HepG2 (cell line): ENCODE data around the gene ADAMTS12. TPM values are rescaled to one million over a fixed set of nuclear protein-coding genes. Genes with fewer than 3 reads are reported as not detected.

ENCODE experiments used
- ATAC-seq: fragments of 200-7000 bp; cut with Tn5 transposase; 3 replicates; pipeline ENCODE4 v1.9.1; 2020; ENCODE audit warnings: mild to moderate bottlenecking, moderate library complexity
- BruUV-seq: library from RNA; stranded (reverse); fragments of 400-500 nt; replicated peaks from 2 replicates; lab custom pipeline; 2021; lab: Mats Ljungman, UMichigan
- CTCF ChIA-PET: fragments of 300-600 bp; formaldehyde crosslinking; extraction: SDS; loops from one replicate; lab custom pipeline; 2021; ENCODE audit warnings: low total read pairs, inconsistent platforms, low intra/inter-chr PET ratio; lab: Yijun Ruan, JAX
- POLR2A ChIA-PET: fragments of 350-600 bp; sonication (Branson Sonifier 250); formaldehyde crosslinking; loops from one replicate; lab custom pipeline; 2020; ENCODE audit warnings: antibody characterized with exemption, inconsistent platforms; lab: Yijun Ruan, JAX
- DNase-seq: peaks from one replicate; pipeline ENCODE4 v3.0.0-alpha.2; 2015; ENCODE audit warnings: low spot score
- FAIRE-seq: peaks from 3 replicates; lab custom pipeline; 2011; peaks lifted over from hg19 to GRCh38; lab: Jason Lieb, UNC
- H2AFZ ChIP-seq: one replicate; pipeline ENCODE4 v1.6.1; 2011; ENCODE audit warnings: low read length, inconsistent platforms
- H3K27ac ChIP-seq: fragments of 300-600 bp; 3 replicates; pipeline ENCODE4 v1.8.0; 2011; ENCODE audit warnings: mixed run types, mild to moderate bottlenecking, mixed read lengths, low read length, inconsistent platforms; ENCODE audit not compliant: insufficient read depth; ENCODE audit errors: extremely low read length
- H3K27me3 ChIP-seq, 2 experiments: fragments of 200-600 bp in 1 of 2; 2 replicates in 1 of 2; 3 replicates in 1 of 2; pipeline versions ENCODE4 v1.6.0 to v1.8.0; 2011; ENCODE audit warnings: low read length in 2 of 2, mild to moderate bottlenecking in 2 of 2, moderate library complexity in 2 of 2, inconsistent platforms in 1 of 2; ENCODE audit not compliant: insufficient read depth in 2 of 2, control insufficient read depth in 1 of 2
- H3K36me3 ChIP-seq, 2 experiments: fragments of 200-600 bp in 1 of 2; replicated peaks in 1 of 2; 2 replicates in 1 of 2; 3 replicates in 1 of 2; pipeline versions ENCODE4 v1.5.1 to v1.8.0; 2011; ENCODE audit warnings: low read length in 2 of 2, inconsistent platforms in 1 of 2; ENCODE audit not compliant: insufficient read depth in 2 of 2, control insufficient read depth in 1 of 2
- H3K4me1 ChIP-seq: 2 replicates; pipeline ENCODE4 v1.5.1; 2012; ENCODE audit warnings: low read length, inconsistent platforms; ENCODE audit not compliant: insufficient read depth
- H3K4me2 ChIP-seq: 2 replicates; pipeline ENCODE4 v1.6.0; 2011; ENCODE audit warnings: low read depth, low read length, inconsistent platforms
- H3K4me3 ChIP-seq, 3 experiments: fragments of 200-600 bp in 1 of 3; sonication (generic), shearing (Covaris generic) in 1 of 3; replicated peaks in 1 of 3; 2 replicates each; pipeline ENCODE4 v1.5.1; 2011 to 2016; ENCODE audit warnings: low read length in 3 of 3, inconsistent platforms in 2 of 3, low read depth in 2 of 3, mild to moderate bottlenecking in 2 of 3, control low read depth in 1 of 3, mixed read lengths in 1 of 3; ENCODE audit not compliant: insufficient read depth in 1 of 3
- H3K79me2 ChIP-seq: one replicate; pipeline ENCODE4 v1.6.1; 2011; ENCODE audit warnings: low read length, inconsistent platforms; ENCODE audit not compliant: insufficient read depth
- H3K9ac ChIP-seq: 2 replicates; pipeline ENCODE4 v1.6.0; 2011; ENCODE audit warnings: mild to moderate bottlenecking, low read depth, low read length, inconsistent platforms; ENCODE audit not compliant: insufficient read depth
- H3K9me3 ChIP-seq: 2 replicates; pipeline ENCODE4 v1.5.1; 2012; ENCODE audit warnings: mild to moderate bottlenecking, low read length
- H4K20me1 ChIP-seq: 2 replicates; pipeline ENCODE4 v1.6.0; 2011; ENCODE audit warnings: inconsistent platforms, mild to moderate bottlenecking, low read length, moderate library complexity; ENCODE audit not compliant: insufficient read depth
- AGO2 ChIP-seq: fragments of 200-400 bp; formaldehyde crosslinking; optimal IDR thresholded peaks from 2 replicates; pipeline ENCODE3; 2017; ENCODE audit warnings: mild to moderate bottlenecking, low read depth, low read length, moderate library complexity
- CCDC6 ChIP-seq: sonication (generic); formaldehyde crosslinking; IDR thresholded peaks from 2 replicates; pipeline ENCODE4 v1.8.1; 2022; ENCODE audit warnings: mild to moderate bottlenecking, missing genetic modification reagents, moderate library complexity
- DPF2 ChIP-seq: sonication (generic); formaldehyde crosslinking; IDR thresholded peaks from 2 replicates; pipeline ENCODE4 v1.4.0; 2020; ENCODE audit warnings: mild to moderate bottlenecking, low read depth, missing genetic modification reagents, borderline replicate concordance
- FOXA3 ChIP-seq: IDR thresholded peaks from 2 replicates; pipeline ENCODE4 v1.6.1; 2016; ENCODE audit warnings: missing genetic modification reagents, missing compliant biosample characterization
- HNRNPK ChIP-seq: fragments of 200-400 bp; formaldehyde crosslinking; IDR thresholded peaks from 2 replicates; pipeline ENCODE4 v1.6.1; 2018; ENCODE audit warnings: low read length, low read depth, moderate library complexity, mild to moderate bottlenecking; ENCODE audit not compliant: poor library complexity, severe bottlenecking
- HNRNPL ChIP-seq: fragments of 200-400 bp; formaldehyde crosslinking; IDR thresholded peaks from 2 replicates; pipeline ENCODE4 v1.6.1; 2017; ENCODE audit warnings: mild to moderate bottlenecking, low read depth, low read length
- LCORL ChIP-seq, 2 experiments: fragments of 450-650 bp in 1 of 2; sonication (generic) in 1 of 2; formaldehyde crosslinking in 1 of 2; IDR thresholded peaks; 2 replicates each; pipeline versions ENCODE4 v1.5.0 to v1.6.1; 2017 to 2020; ENCODE audit warnings: antibody characterized with exemption in 1 of 2, missing genetic modification reagents in 1 of 2
- ONECUT2 ChIP-seq: sonication (generic); formaldehyde crosslinking; IDR thresholded peaks from 2 replicates; pipeline ENCODE4 v1.4.0; 2020; ENCODE audit warnings: missing genetic modification reagents
- PATZ1 ChIP-seq: sonication (generic); formaldehyde crosslinking; IDR thresholded peaks from 2 replicates; pipeline ENCODE4 v1.4.0; 2020; ENCODE audit warnings: missing genetic modification reagents
- TAF1 ChIP-seq: sonication (generic); formaldehyde crosslinking; IDR thresholded peaks from 2 replicates; pipeline ENCODE4 v1.4.0; 2020; ENCODE audit warnings: missing genetic modification reagents
- WGBS: methylation state at CpG from one replicate; pipeline ENCODE4 v1.1.6; 2017; ENCODE audit warnings: low lambda C conversion rate; 5-methylcytosine and 5-hydroxymethylcytosine counted together
- in situ Hi-C: cut with HindIII; loops from 2 replicates; pipeline ENCODE4 v1.10.0; 2017; ENCODE audit warnings: low pct_unique_long_range_greater_than_20kb; ENCODE audit not compliant: extremely low pct_ligation_motif_present
- intact Hi-C: fragments of 100-400 bp; cut with micrococcal nuclease; formaldehyde crosslinking; loops from one replicate; pipeline ENCODE4 v1.10.0; 2022; ENCODE audit not compliant: unreplicated experiment
- polyA plus RNA-seq, 8 experiments: library from polyadenylated mRNA; depleted of rRNA in 3 of 8; stranded (reverse) in 7 of 8; unstranded in 1 of 8; fragments of >200 nt; fragmentation: Illumina TruSeq in 4 of 8; extraction: Trizol in 4 of 8; gene quantifications; 2 replicates each; pipeline versions ENCODE4 v1.2.1 to v1.2.3, GENCODE V29; 2011 to 2016; ENCODE audit warnings: low read depth in 4 of 8, missing spikeins in 1 of 8, mixed read lengths in 1 of 8; ENCODE audit not compliant: insufficient read depth in 1 of 8
- total RNA-seq, 5 experiments: library from RNA; depleted of rRNA; stranded (reverse); fragments of >200 nt; fragmentation: Illumina TruSeq; extraction: Trizol; gene quantifications; 2 replicates each; pipeline ENCODE4 v1.2.3, GENCODE V29; 2016; ENCODE audit warnings: low read depth in 1 of 5
- TF ChIP-seq, protein P1 (sequence below): fragments of 450-650 bp; IDR thresholded peaks from 2 replicates; pipeline ENCODE4 v1.6.1; 2017; ENCODE audit warnings: mild to moderate bottlenecking

Gene ADAMTS12
- total and polyA plus RNA-seq, 2 of the 13 experiments (the other 11 are each of a cell fraction or from before 2014, with no cell fraction given): 0.03 TPM; not detected in 1

DNA sequence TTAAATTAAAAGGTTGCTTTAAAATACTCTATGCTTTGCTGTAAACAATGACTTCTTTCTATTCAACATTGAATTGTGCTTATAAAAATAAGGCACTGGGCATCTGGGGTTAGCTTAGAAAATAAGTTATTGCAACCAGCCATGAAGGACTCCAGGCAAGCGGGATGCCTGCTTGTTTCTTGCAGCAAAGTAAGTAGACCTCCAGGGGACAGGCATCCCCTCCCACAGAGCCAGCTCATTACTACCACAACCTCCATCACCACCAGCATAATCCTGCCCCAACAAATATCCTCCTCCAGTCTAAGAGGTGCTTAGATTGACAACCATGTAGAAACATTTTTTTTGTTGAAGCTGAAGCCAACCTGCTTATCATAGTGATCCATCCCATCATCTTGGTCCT lies 260.7 kb downstream of the ADAMTS12 start:
- H3K79me2 ChIP-seq: no peaks in the 10 kb centered on the region
- H2AFZ ChIP-seq: no peak overlapping the region
- H3K4me3 ChIP-seq: no peak overlapping the region
- no peaks in the 10 kb centered on the region for H3K36me3 ChIP-seq
- in situ Hi-C loops (no loop called here), intact Hi-C loops (no loop called here)
- H3K4me1 ChIP-seq: no peaks in the 10 kb centered on the region
- no peak for DNase-seq
- no peaks in the 10 kb centered on the region for H4K20me1 ChIP-seq
- H3K4me2 ChIP-seq: no peak overlapping the region
- H3K9me3 ChIP-seq: no peaks in the 10 kb centered on the region
- H3K9ac ChIP-seq: no peak overlapping the region
- no peak for ATAC-seq
- no peak for TF ChIP-seq CCDC6 (CRISPR knock-in tag)
- no peak for TF ChIP-seq LCORL (IDR thresholded peaks at IDR 0.05)
- TF ChIP-seq LCORL (CRISPR knock-in tag; IDR thresholded peaks at IDR 0.05): no peak
- no peak for TF ChIP-seq HNRNPK
- no peak for TF ChIP-seq FOXA3
- no peak for TF ChIP-seq AGO2
- TF ChIP-seq, all 625 proteins: peak for 0
- ChIA-PET CTCF (no interaction called here), POLR2A (no interaction called here)
- BruUV-seq: no TSS peak
- H3K27me3 ChIP-seq: no peaks in the 10 kb centered on the region; a peak in 1 of 5 replicates
- 50% methylated on average over 1 of the region's 1 CpG for WGBS
- H3K27ac ChIP-seq: no peak overlapping the region
- FAIRE-seq: no peak

GRCh38 chr5:33629999-33630398 lies 261.8 kb downstream of the ADAMTS12 start:
- DNase-seq (no peak), ATAC-seq (no peak), FAIRE-seq (no peak)
- no peaks in the 10 kb centered on the region for H3K79me2 ChIP-seq
- no peak overlapping the region for H3K4me2 ChIP-seq
- WGBS: 1% methylated on average over 2 of the region's 2 CpGs
- in situ Hi-C loops: no loop called here
- H3K4me1 ChIP-seq: no peaks in the 10 kb centered on the region
- H3K27me3 ChIP-seq: no peaks in the 10 kb centered on the region; a peak in 1 of 5 replicates
- no peak overlapping the region for H3K27ac ChIP-seq
- POLR2A ChIA-PET: no interaction called here
- CTCF ChIA-PET: no interaction called here
- H2AFZ ChIP-seq: no peak overlapping the region
- intact Hi-C loops: no loop called here
- BruUV-seq: no TSS peak
- no peaks in the 10 kb centered on the region for H3K9me3 ChIP-seq
- no peaks in the 10 kb centered on the region for H3K36me3 ChIP-seq
- H3K9ac ChIP-seq: no peak overlapping the region
- no peak overlapping the region for H3K4me3 ChIP-seq
- H4K20me1 ChIP-seq: no peaks in the 10 kb centered on the region
- TF ChIP-seq DPF2 (CRISPR knock-in tag) (no peak), TAF1 (CRISPR knock-in tag) (no peak), ONECUT2 (no peak), HNRNPL (no peak), PATZ1 (CRISPR knock-in tag) (no peak)
- TF ChIP-seq, protein P1, sequence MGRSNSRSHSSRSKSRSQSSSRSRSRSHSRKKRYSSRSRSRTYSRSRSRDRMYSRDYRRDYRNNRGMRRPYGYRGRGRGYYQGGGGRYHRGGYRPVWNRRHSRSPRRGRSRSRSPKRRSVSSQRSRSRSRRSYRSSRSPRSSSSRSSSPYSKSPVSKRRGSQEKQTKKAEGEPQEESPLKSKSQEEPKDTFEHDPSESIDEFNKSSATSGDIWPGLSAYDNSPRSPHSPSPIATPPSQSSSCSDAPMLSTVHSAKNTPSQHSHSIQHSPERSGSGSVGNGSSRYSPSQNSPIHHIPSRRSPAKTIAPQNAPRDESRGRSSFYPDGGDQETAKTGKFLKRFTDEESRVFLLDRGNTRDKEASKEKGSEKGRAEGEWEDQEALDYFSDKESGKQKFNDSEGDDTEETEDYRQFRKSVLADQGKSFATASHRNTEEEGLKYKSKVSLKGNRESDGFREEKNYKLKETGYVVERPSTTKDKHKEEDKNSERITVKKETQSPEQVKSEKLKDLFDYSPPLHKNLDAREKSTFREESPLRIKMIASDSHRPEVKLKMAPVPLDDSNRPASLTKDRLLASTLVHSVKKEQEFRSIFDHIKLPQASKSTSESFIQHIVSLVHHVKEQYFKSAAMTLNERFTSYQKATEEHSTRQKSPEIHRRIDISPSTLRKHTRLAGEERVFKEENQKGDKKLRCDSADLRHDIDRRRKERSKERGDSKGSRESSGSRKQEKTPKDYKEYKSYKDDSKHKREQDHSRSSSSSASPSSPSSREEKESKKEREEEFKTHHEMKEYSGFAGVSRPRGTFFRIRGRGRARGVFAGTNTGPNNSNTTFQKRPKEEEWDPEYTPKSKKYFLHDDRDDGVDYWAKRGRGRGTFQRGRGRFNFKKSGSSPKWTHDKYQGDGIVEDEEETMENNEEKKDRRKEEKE: no peak
